OCI-LY7 (cell line): ENCODE results near the gene PRRG4. TPM values are rescaled to one million over a fixed set of nuclear protein-coding genes. Genes with fewer than 3 reads are reported as not detected.
"Not testable (repeated sequence)": the region's sequence is repeated elsewhere in the genome, so short reads cannot be mapped to it uniquely, and the experiment has no call there.

Experiments
- Bru-seq: library from RNA; stranded (reverse); fragments of 400-500 nt; gene quantifications from one replicate; lab custom pipeline; 2021; lab: Mats Ljungman, UMichigan
- BruChase-seq, 2 experiments: library from RNA; stranded (reverse); fragments of 400-500 nt; gene quantifications; one replicate each; lab custom pipeline; 2021; lab: Mats Ljungman, UMichigan
- BruUV-seq: library from RNA; stranded (reverse); fragments of 400-500 nt; replicated peaks from 2 replicates; lab custom pipeline; 2021; lab: Mats Ljungman, UMichigan
- CTCF ChIA-PET: fragments of 300-600 bp; sonication (Branson Sonifier 250); formaldehyde crosslinking; loops from one replicate; lab custom pipeline; 2022; ENCODE audit warnings: antibody characterized with exemption; ENCODE audit not compliant: unreplicated experiment; lab: Charles Lee
- POLR2A ChIA-PET: fragments of 300-600 bp; sonication (Branson Sonifier 250); formaldehyde crosslinking; loops from one replicate; lab custom pipeline; 2022; ENCODE audit warnings: antibody characterized with exemption; lab: Charles Lee
- DNase-seq: peaks from one replicate; pipeline ENCODE4 v3.0.0-alpha.2; 2015; ENCODE audit warnings: low spot score
- H2AFZ ChIP-seq: fragments of 200-600 bp; sonication (generic), shearing (Covaris generic); 2 replicates; pipeline ENCODE4 v1.6.1; 2014; ENCODE audit warnings: mild to moderate bottlenecking, antibody characterized with exemption, low read length, moderate library complexity
- H3K27ac ChIP-seq: fragments of 200-600 bp; sonication (generic); 2 replicates; pipeline ENCODE4 v1.5.1; 2014; ENCODE audit warnings: mixed run types, low read depth, mild to moderate bottlenecking, moderate library complexity, low read length, inconsistent platforms; ENCODE audit not compliant: poor library complexity, severe bottlenecking
- H3K36me3 ChIP-seq: fragments of 200-600 bp; sonication (generic); 2 replicates; pipeline ENCODE4 v1.6.1; 2014; ENCODE audit warnings: mild to moderate bottlenecking, antibody characterized with exemption, low read length, moderate library complexity, mixed read lengths; ENCODE audit not compliant: insufficient read depth
- H3K4me1 ChIP-seq: fragments of 200-600 bp; sonication (generic); 2 replicates; pipeline ENCODE4 v1.5.1; 2014; ENCODE audit warnings: mild to moderate bottlenecking, low read length; ENCODE audit not compliant: insufficient read depth, poor library complexity, severe bottlenecking
- H3K4me2 ChIP-seq: fragments of 200-600 bp; sonication (generic); 2 replicates; pipeline ENCODE4 v1.6.1; 2014; ENCODE audit warnings: mild to moderate bottlenecking, low read length
- H3K4me3 ChIP-seq: fragments of 200-600 bp; sonication (generic); 2 replicates; pipeline ENCODE4 v1.5.1; 2014; ENCODE audit warnings: mild to moderate bottlenecking, low read depth, low read length; ENCODE audit not compliant: poor library complexity, severe bottlenecking
- H3K79me2 ChIP-seq: fragments of 200-600 bp; sonication (generic); 2 replicates; pipeline ENCODE4 v1.6.1; 2016; ENCODE audit warnings: low read depth, mild to moderate bottlenecking, low read length, moderate library complexity, mixed read lengths; ENCODE audit not compliant: insufficient read depth
- H3K9me2 ChIP-seq: fragments of 200-600 bp; sonication (generic); 2 replicates; pipeline ENCODE4 v1.6.1; 2016; ENCODE audit warnings: mild to moderate bottlenecking, low read length, mixed read lengths; ENCODE audit not compliant: insufficient read depth
- H3K9me3 ChIP-seq: fragments of 200-600 bp; sonication (generic); 2 replicates; pipeline ENCODE4 v1.6.1; 2014; ENCODE audit warnings: mild to moderate bottlenecking, mixed run types, low read length, mixed read lengths
- H4K20me1 ChIP-seq: fragments of 200-600 bp; sonication (generic); 2 replicates; pipeline ENCODE4 v1.6.1; 2014; ENCODE audit warnings: mild to moderate bottlenecking, antibody characterized with exemption, low read length, moderate library complexity, mixed read lengths; ENCODE audit not compliant: insufficient read depth
- EZH2phosphoT487 ChIP-seq: fragments of 200-600 bp; sonication (generic); IDR thresholded peaks from 2 replicates; pipeline ENCODE4 v1.6.1; 2018; ENCODE audit warnings: low read depth, borderline replicate concordance, mild to moderate bottlenecking, mixed run types, antibody characterized with exemption, low read length, moderate library complexity, mixed read lengths
- intact Hi-C: fragments of 100-400 bp; cut with micrococcal nuclease; formaldehyde crosslinking; loops from one replicate; pipeline ENCODE4 v1.10.0; 2022; ENCODE audit not compliant: unreplicated experiment
- long read RNA-seq: library from polyadenylated mRNA; stranded (forward); transcript quantifications from one replicate; pipeline ENCODE4 v2.0.0, GENCODE V29; 2022
- total RNA-seq, 2 experiments: library from RNA; depleted of rRNA in 1 of 2; stranded (reverse); fragments of >200 nt in 1 of 2; shearing (Covaris generic) in 1 of 2; gene quantifications; 2 replicates each; pipeline ENCODE4 v1.2.3, GENCODE V29; 2014 to 2022
- TF ChIP-seq, protein P1 (sequence below): fragments of 200-600 bp; sonication (generic); conservative IDR thresholded peaks from 2 replicates; pipeline ENCODE4 v1.5.1; 2014; ENCODE audit warnings: mild to moderate bottlenecking, antibody characterized with exemption, low read length, moderate library complexity, mixed read lengths

PRRG4 gene
- total RNA-seq (2014; rRNA removed; shearing (Covaris generic)) = not detected in 2 replicates
- not detected in 2 replicates for total RNA-seq (2022)
- Bru-seq, nascent RNA = percentile 5 among the genes with signal in this experiment
- BruChase-seq, experiment 1, labeled RNA remaining after a 6-hour chase = percentile 9 among the genes with signal in this experiment
- BruChase-seq, experiment 2, labeled RNA remaining after a 2-hour chase = percentile 8 among the genes with signal in this experiment
- long read RNA-seq = 0 reads

DNA sequence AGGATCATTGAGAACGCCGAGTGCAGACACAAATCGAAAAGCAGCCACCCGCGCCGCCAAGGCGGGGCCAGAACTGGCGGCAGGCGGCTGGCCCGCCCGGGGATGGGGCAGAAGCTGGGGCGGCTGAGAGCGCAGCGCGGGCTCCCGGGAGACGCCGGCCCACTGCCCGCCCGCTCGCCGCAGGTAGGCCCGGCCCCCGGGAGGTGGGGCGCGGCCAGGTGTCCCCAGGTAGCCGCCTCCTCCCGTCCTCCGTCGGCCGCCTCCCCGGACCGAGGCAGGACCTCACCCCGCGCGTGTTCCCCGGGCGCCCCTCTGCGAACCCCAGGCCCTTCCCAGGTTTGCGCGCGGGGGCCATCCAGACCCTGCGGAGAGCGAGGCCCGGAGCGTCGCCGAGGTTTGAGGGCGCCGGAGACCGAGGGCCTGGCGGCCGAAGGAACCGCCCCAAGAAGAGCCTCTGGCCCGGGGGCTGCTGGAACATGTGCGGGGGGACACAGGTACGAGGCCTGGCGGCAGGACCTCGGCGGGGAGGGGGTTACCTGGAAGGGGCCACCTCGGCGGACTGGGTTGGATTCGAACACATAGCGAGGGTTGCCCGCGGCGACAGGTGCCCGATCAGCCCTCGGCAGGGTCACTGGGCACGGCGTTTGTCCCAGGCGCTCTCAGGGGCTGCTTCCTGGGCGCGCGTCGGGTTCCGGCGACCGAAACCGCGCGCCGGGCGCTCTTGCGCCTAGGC lies at the start of gene PRRG4:
Gene PRRG4, plus strand, starts transcription at position 248 of the 733 bp plus-strand sequence. CDS start 603 bp downstream, outside the sequence.
- Histone ChIP-seq H3K4me3 (peak within 1 kb of the TSS; percentile 56), H3K9me2 (no peaks in the 10 kb centered on the region), H3K4me1 (no peaks in the 10 kb centered on the region), H3K9me3 (no peaks in the 10 kb centered on the region), H3K36me3 (no peaks in the 10 kb centered on the region), H3K4me2 (peak within 1 kb of the TSS; percentile 60), H3K27ac (no peak within 1 kb of the TSS), H3K79me2 (no peaks in the 10 kb centered on the region), H2AFZ (peak within 1 kb of the TSS; percentile 65; the same call in 1 of the 2 replicates), H4K20me1 (no peaks in the 10 kb centered on the region)
- ChIA-PET POLR2A (no interaction called here), CTCF (no interaction called here)
- TF ChIP-seq EZH2phosphoT487 = no peak
- DNase-seq = peak; percentile 4
- BruUV-seq = no TSS peak
- intact Hi-C loops = loop anchor here (5.0 kb wide), 1 partner anchor 37 kb away; no protein-coding TSS in a partner anchor

DNA sequence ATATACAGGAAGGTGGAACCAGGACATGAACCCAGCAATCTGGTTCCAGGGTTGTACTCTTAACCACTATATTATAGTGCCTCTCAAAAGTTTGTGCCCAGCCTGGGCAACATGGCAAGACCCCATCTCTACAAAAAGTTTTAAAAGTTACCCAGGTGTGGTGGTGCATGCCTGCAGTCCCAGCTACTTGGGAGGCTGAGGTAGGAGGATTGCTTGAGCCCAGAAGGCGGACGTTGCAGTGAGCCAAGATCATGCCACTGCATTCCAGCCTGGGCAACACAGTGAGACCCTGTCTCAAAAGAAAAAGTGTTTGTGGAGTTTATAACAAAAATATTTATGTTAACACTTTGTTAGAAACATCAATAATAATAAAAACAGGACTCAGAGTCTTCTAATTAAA lies 48.9 kb upstream of the PRRG4 start:
- H3K36me3 ChIP-seq, H3K4me3 ChIP-seq, DNase-seq, CTCF ChIA-PET, H3K9me3 ChIP-seq, H3K79me2 ChIP-seq, H4K20me1 ChIP-seq, H2AFZ ChIP-seq, H3K9me2 ChIP-seq, H3K4me2 ChIP-seq, BruUV-seq, H3K27ac ChIP-seq: not testable (repeated sequence)
- H3K4me1 ChIP-seq = peaks cover 11% of the 10 kb centered on the region
- POLR2A ChIA-PET = interaction anchor here (1.0 kb wide), 1 partner anchor 35 kb away, joined by 3 read pairs; no protein-coding TSS in a partner anchor
- intact Hi-C loops = loop anchor here (5.0 kb wide), 1 partner anchor 199 kb away; the partner anchor contains the start of gene EIF3M

- H2AFZ ChIP-seq = no peak overlapping the region
- H3K36me3 ChIP-seq = no peaks in the 10 kb centered on the region
- H4K20me1 ChIP-seq = no peaks in the 10 kb centered on the region
- no peak for TF ChIP-seq EZH2phosphoT487
- TF ChIP-seq, protein P1, sequence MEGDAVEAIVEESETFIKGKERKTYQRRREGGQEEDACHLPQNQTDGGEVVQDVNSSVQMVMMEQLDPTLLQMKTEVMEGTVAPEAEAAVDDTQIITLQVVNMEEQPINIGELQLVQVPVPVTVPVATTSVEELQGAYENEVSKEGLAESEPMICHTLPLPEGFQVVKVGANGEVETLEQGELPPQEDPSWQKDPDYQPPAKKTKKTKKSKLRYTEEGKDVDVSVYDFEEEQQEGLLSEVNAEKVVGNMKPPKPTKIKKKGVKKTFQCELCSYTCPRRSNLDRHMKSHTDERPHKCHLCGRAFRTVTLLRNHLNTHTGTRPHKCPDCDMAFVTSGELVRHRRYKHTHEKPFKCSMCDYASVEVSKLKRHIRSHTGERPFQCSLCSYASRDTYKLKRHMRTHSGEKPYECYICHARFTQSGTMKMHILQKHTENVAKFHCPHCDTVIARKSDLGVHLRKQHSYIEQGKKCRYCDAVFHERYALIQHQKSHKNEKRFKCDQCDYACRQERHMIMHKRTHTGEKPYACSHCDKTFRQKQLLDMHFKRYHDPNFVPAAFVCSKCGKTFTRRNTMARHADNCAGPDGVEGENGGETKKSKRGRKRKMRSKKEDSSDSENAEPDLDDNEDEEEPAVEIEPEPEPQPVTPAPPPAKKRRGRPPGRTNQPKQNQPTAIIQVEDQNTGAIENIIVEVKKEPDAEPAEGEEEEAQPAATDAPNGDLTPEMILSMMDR = no peak
- H3K9me3 ChIP-seq = no peaks in the 10 kb centered on the region
- POLR2A ChIA-PET = no interaction called here
- H3K9me2 ChIP-seq = no peaks in the 10 kb centered on the region
- H3K4me1 ChIP-seq = peaks cover 11% of the 10 kb centered on the region
- CTCF ChIA-PET = no interaction called here
- DNase-seq = no peak
- intact Hi-C loops = loop anchor here (5.0 kb wide), 1 partner anchor 199 kb away; the partner anchor contains the start of gene EIF3M
- H3K79me2 ChIP-seq = no peaks in the 10 kb centered on the region
- BruUV-seq = no TSS peak
- no peak overlapping the region for H3K4me2 ChIP-seq
- no peak overlapping the region for H3K4me3 ChIP-seq
- H3K27ac ChIP-seq = no peak overlapping the region
Observed at GRCh38 chr11:32781721-32782120, 48.0 kb upstream of the PRRG4 start.
